CD4-positive, CD25-positive, alpha-beta regulatory T cell (primary cell): ENCODE data around the gene SART1. TPM values are rescaled to one million over a fixed set of nuclear protein-coding genes. Genes with fewer than 3 reads are reported as not detected.
A peak's percentile ranks its signal among the peaks of the same experiment; 100 is the strongest.

ENCODE experiments used
- ATAC-seq, 2 donors: fragments of 150-1000 bp; cut with Tn5 transposase; one replicate each; pipeline ENCODE4 v1.10.0; 2021; ENCODE audit warnings: low read depth in 2 of 2, moderate number of reproducible peaks in 2 of 2, moderate library complexity in 1 of 2
- DNase-seq, 3 donors: peaks; one replicate each; pipeline versions ENCODE4 v3.0.0 to v3.0.0-alpha.2; 2012 to 2022; ENCODE audit warnings: mixed read lengths in 1 of 3
- H3K27ac ChIP-seq: one replicate; pipeline ENCODE4 v1.7.0; 2013; ENCODE audit warnings: mild to moderate bottlenecking, low read length; ENCODE audit not compliant: insufficient read depth, poor library complexity, severe bottlenecking
- H3K27me3 ChIP-seq: one replicate; pipeline ENCODE4 v1.7.0; 2013; ENCODE audit warnings: low read length; ENCODE audit not compliant: control insufficient read depth, insufficient read depth
- H3K36me3 ChIP-seq: one replicate; pipeline ENCODE4 v1.7.0; 2013; ENCODE audit warnings: mild to moderate bottlenecking, low read length, moderate library complexity; ENCODE audit not compliant: control insufficient read depth, insufficient read depth
- H3K4me1 ChIP-seq: 2 replicates; pipeline ENCODE4 v1.7.0; 2013; ENCODE audit warnings: mild to moderate bottlenecking, low read length; ENCODE audit not compliant: insufficient read depth, control insufficient read depth, poor library complexity, severe bottlenecking
- H3K4me3 ChIP-seq: one replicate; pipeline ENCODE4 v1.7.0; 2013; ENCODE audit warnings: low read depth, mild to moderate bottlenecking, low read length, moderate library complexity
- H3K9me3 ChIP-seq, 2 experiments: 1 replicate in 1 of 2; 2 replicates in 1 of 2; pipeline ENCODE4 v1.7.0; 2013; ENCODE audit warnings: low read length in 2 of 2, mild to moderate bottlenecking in 1 of 2, moderate library complexity in 1 of 2; ENCODE audit not compliant: control insufficient read depth in 2 of 2
- H3K27ac Mint-ChIP-seq, 3 donors: one replicate each; pipeline ENCODE4 v1.8.0; 2020 to 2022; ENCODE audit warnings: mild to moderate bottlenecking in 3 of 3, mixed read lengths in 3 of 3, moderate library complexity in 2 of 3
- H3K27me3 Mint-ChIP-seq: one replicate; pipeline ENCODE4 v1.8.0; 2022; ENCODE audit warnings: mild to moderate bottlenecking, mixed read lengths
- H3K36me3 Mint-ChIP-seq: one replicate; pipeline ENCODE4 v1.8.0; 2020; ENCODE audit warnings: mixed read lengths
- H3K4me1 Mint-ChIP-seq, 4 donors: one replicate each; pipeline ENCODE4 v1.8.0; 2020 to 2022; ENCODE audit warnings: mixed read lengths in 4 of 4, mild to moderate bottlenecking in 1 of 4
- H3K4me3 Mint-ChIP-seq, 4 donors: one replicate each; pipeline ENCODE4 v1.8.0; 2020 to 2022; ENCODE audit warnings: mild to moderate bottlenecking in 4 of 4, mixed read lengths in 4 of 4, moderate library complexity in 3 of 4
- H3K9me3 Mint-ChIP-seq, 7 donors: one replicate each; pipeline ENCODE4 v1.8.0; 2020 to 2022; ENCODE audit warnings: mixed read lengths in 7 of 7, mild to moderate bottlenecking in 3 of 7, moderate library complexity in 2 of 7
- polyA plus RNA-seq, 4 donors: library from polyadenylated mRNA; unstranded; fragments of 300-500 nt; fragmentation: Illumina TruSeq; gene quantifications; one replicate each; pipeline ENCODE4 v1.2.3, GENCODE V29; 2021
- total RNA-seq: library from RNA; stranded (reverse); gene quantifications from one replicate; pipeline ENCODE4 v1.2.3, GENCODE V29; 2022

SART1 gene
- total and polyA plus RNA-seq, 5 donors from 2014 or later, result 15.8 to 94.0 (median 21.6) TPM

DNA sequence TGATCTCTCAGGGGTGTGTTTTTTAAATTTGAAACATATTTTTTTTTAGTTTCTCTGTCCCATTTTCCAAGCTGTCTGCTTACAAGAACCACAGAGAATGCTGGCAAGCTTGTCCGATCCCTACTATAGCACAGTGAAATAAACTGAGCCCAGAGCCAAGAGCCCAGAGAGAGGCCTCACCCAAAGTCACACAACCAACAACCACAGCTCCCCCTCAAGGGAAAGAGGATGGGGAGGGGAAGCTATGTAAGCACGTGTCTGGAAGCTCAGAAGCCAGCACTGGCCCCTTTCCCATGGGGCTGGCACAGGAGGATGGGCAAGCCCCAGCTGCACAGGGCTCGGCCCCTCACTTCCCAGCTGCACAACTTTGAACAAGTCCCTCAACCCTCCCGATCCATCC is 3.2 kb upstream of the SART1 start:
- Histone ChIP-seq H3K27ac (no peak overlapping the region), H3K36me3 (no peaks in the 10 kb centered on the region), H3K27me3 (no peaks in the 10 kb centered on the region), H3K4me3 (no peak overlapping the region), H3K4me1 (peaks cover 33% of the 10 kb centered on the region), H3K9me3 (no peaks in the 10 kb centered on the region)
- H3K27me3 Mint-ChIP-seq, result peaks cover 4% of the 10 kb centered on the region
- peak overlapping the region; percentile 3 to 72 (median 50) for H3K4me3 Mint-ChIP-seq
- DNase-seq (no peak), ATAC-seq (no peak)
- H3K27ac Mint-ChIP-seq, result peak overlapping the region in 2 of 3 donors; percentile 44 to 76
- peaks cover 6 to 50% (median 25%) of the 10 kb centered on the region in 4 donors for H3K4me1 Mint-ChIP-seq
- H3K9me3 Mint-ChIP-seq, result no peaks in the 10 kb centered on the region
- peaks cover 12% of the 10 kb centered on the region for H3K36me3 Mint-ChIP-seq

DNA sequence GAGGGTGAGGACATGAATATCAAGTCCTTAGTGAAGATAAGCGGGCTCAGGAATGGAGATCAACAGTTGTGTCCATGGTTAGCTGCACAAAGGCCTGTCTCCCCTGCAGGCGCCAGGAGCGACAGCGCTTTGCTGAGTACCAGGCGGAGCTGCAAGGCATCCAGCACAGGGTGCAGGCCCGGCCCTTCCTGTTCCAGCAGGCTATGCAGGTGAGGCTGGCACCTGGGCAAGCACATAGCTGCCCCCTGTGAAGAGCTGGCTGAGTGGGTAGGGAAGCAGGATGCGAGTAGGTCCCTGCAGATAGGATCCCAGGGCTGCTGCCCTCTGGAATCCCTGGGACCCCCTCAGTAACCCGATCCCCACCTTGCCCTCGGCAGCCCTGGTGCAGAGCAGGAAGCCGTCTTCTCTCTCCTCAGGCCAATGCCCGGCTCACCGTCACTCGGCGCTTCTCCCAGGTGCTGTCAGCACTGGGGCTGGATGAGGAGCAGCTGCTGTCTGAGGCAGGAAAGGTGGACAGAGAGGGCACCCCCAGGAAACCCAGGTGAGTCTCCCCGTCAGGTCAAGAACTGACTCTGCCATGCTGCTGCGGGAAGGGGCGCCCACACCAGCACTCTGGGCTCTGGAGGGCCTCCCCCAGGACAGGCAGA is 2.6 kb upstream of the SART1 start:
- no peaks in the 10 kb centered on the region for H3K27me3 ChIP-seq
- Mint-ChIP-seq H3K27me3 (peaks cover 4% of the 10 kb centered on the region), H3K9me3 (no peaks in the 10 kb centered on the region), H3K27ac (peak overlapping the region in 1 of 3 donors; percentile 76), H3K4me1 (peaks cover 6 to 56% (median 28%) of the 10 kb centered on the region in 4 donors), H3K4me3 (peak overlapping the region in 2 of 4 donors; percentile 38 to 67), H3K36me3 (peaks cover 12% of the 10 kb centered on the region)
- H3K4me3 ChIP-seq, result no peak overlapping the region
- H3K4me1 ChIP-seq, result peaks cover 39% of the 10 kb centered on the region
- H3K36me3 ChIP-seq, result peaks cover 3% of the 10 kb centered on the region
- ATAC-seq (no peak), DNase-seq (no peak)
- H3K27ac ChIP-seq, result no peak overlapping the region
- H3K9me3 ChIP-seq, result no peaks in the 10 kb centered on the region

DNA sequence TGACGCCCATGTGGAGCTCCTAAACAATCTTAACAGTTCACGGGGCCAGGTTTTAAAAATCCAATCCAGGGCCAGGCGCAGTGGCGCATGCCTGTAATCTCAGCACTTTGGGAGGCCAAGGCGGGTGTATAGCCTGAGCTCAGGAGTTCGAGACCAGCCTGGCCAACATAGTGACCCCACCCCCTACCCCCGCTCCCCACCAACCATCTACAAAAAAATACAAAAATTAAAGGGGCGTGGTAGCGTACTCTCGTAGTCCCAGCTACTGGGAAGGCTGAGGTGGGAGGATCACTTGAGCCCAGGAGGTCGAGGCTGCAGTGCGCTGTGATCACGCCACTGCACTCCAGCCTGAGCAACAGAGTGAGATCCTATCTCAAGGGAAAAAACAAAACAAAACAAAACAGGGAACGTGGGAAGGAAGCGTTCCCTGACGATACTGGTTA is 689 bp upstream of the SART1 start:
- Histone ChIP-seq H3K4me3 (peak overlapping the region; percentile 92), H3K27me3 (no peaks in the 10 kb centered on the region), H3K36me3 (peaks cover 23% of the 10 kb centered on the region), H3K27ac (peak overlapping the region; percentile 95), H3K4me1 (peaks cover 45% of the 10 kb centered on the region), H3K9me3 (no peaks in the 10 kb centered on the region)
- H3K4me3 Mint-ChIP-seq, result peak overlapping the region; percentile 95 to 99 (median 99)
- no peak for DNase-seq
- H3K27ac Mint-ChIP-seq, result peak overlapping the region; percentile 98 to 99 (median 98)
- no peaks in the 10 kb centered on the region for H3K9me3 Mint-ChIP-seq
- H3K36me3 Mint-ChIP-seq, result peaks cover 25% of the 10 kb centered on the region
- peaks cover 4% of the 10 kb centered on the region for H3K27me3 Mint-ChIP-seq
- peaks cover 6 to 58% (median 31%) of the 10 kb centered on the region in 4 donors for H3K4me1 Mint-ChIP-seq
- ATAC-seq, result no peak

DNA sequence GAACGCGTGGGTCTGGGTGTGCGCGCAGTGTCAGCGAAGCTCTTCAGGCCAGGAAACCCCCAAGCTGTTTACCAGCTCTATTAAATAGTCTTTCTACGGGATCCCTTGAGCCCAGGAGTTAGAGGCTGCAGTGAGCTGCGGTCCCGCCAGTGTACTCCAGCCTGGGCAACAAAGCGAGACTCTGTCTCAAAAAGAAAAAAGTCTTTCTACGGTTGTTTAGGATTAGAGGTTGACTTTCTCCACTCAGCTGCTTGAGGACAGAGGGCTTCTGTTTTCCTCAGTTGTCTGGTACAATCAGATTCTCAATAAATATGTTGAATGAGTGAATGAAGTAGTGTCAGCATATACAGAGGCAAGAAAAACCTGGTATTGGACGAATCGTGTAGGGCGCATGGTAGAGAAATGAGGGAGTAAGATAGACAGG is 619 bp downstream of the SART1 start:
- Histone ChIP-seq H3K4me3 (peak overlapping the region; percentile 82), H3K27ac (peak overlapping the region; percentile 95), H3K4me1 (peaks cover 37% of the 10 kb centered on the region), H3K36me3 (peaks cover 36% of the 10 kb centered on the region), H3K27me3 (no peaks in the 10 kb centered on the region), H3K9me3 (no peaks in the 10 kb centered on the region)
- Mint-ChIP-seq H3K36me3 (peaks cover 27% of the 10 kb centered on the region), H3K4me3 (peak overlapping the region; percentile 95 to 99 (median 99)), H3K27me3 (no peaks in the 10 kb centered on the region), H3K9me3 (no peaks in the 10 kb centered on the region), H3K27ac (peak overlapping the region; percentile 26 to 98 (median 95)), H3K4me1 (peaks cover 0 to 51% (median 24%) of the 10 kb centered on the region in 4 donors)
- DNase-seq, result no peak
- no peak for ATAC-seq

DNA sequence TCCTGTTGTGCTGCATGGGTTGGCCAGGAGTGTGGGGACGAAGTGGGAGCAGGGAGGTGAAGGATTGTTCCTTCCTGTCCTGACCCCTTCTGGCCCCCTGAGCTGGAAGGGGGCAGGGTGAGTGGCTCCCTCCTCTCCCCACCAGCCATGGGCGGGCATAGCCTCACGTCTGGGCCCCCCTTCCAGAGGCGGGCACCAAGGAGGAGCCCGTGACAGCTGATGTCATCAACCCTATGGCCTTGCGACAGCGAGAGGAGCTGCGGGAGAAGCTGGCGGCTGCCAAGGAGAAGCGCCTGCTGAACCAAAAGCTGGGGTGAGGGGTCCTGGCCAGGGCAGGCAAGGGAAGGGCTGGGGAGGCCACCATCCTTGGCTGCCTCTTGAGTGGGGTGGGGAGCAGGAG is 3.4 kb downstream of the SART1 start:
- Mint-ChIP-seq H3K9me3 (no peaks in the 10 kb centered on the region), H3K4me3 (no peak overlapping the region)

DNA sequence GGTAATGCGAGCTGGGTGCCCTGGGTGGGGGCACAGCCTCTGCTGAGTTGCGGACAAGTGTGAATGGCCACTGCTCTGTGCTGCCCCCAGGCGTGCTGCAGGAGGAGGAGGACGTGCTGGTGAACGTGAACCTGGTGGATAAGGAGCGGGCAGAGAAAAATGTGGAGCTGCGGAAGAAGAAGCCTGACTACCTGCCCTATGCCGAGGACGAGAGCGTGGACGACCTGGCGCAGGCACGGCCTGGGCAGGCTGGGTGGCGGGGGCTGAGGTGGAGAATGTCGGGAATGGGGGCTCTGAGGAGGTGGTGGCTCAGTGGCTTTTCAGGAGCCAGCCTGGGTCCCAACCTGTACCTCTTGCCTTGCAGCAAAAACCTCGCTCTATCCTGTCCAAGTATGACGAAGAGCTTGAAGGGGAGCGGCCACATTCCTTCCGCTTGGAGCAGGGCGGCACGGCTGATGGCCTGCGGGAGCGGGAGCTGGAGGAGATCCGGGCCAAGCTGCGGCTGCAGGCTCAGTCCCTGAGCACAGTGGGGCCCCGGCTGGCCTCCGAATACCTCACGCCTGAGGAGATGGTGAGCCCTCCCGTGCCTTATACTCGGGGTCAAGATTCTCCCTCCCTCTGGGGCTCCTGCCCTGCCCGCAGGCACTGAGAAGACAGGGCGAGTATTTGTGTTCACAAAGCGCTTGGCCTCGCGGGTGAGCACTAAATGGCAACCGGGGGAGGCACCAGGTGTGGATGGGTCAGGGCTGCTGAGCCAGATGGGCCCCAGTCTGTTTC is 4.6 kb downstream of the SART1 start:
- ATAC-seq (no peak), DNase-seq (no peak)
- Histone ChIP-seq H3K9me3 (no peaks in the 10 kb centered on the region), H3K4me3 (no peak overlapping the region), H3K27ac (no peak overlapping the region), H3K27me3 (no peaks in the 10 kb centered on the region), H3K4me1 (peaks cover 25% of the 10 kb centered on the region), H3K36me3 (peaks cover 69% of the 10 kb centered on the region)
- H3K27ac Mint-ChIP-seq, result no peak overlapping the region
- H3K27me3 Mint-ChIP-seq, result no peaks in the 10 kb centered on the region
- H3K4me3 Mint-ChIP-seq, result peak overlapping the region in 1 of 4 donors; percentile 52
- H3K4me1 Mint-ChIP-seq, result peaks cover 0 to 49% (median 28%) of the 10 kb centered on the region in 4 donors
- peaks cover 39% of the 10 kb centered on the region for H3K36me3 Mint-ChIP-seq
- H3K9me3 Mint-ChIP-seq, result no peaks in the 10 kb centered on the region

More for the DNA sequence above, 3.4 kb downstream of the SART1 start:
- Mint-ChIP-seq H3K27me3 (no peaks in the 10 kb centered on the region), H3K4me1 (peaks cover 0 to 50% (median 25%) of the 10 kb centered on the region in 4 donors), H3K27ac (no peak overlapping the region), H3K36me3 (peaks cover 39% of the 10 kb centered on the region)
- no peaks in the 10 kb centered on the region for H3K27me3 ChIP-seq
- H3K4me1 ChIP-seq, result peaks cover 29% of the 10 kb centered on the region
- ATAC-seq, result no peak
- no peaks in the 10 kb centered on the region for H3K9me3 ChIP-seq
- DNase-seq, result no peak
- no peak overlapping the region for H3K27ac ChIP-seq
- H3K36me3 ChIP-seq, result peaks cover 62% of the 10 kb centered on the region
- no peak overlapping the region for H3K4me3 ChIP-seq

DNA sequence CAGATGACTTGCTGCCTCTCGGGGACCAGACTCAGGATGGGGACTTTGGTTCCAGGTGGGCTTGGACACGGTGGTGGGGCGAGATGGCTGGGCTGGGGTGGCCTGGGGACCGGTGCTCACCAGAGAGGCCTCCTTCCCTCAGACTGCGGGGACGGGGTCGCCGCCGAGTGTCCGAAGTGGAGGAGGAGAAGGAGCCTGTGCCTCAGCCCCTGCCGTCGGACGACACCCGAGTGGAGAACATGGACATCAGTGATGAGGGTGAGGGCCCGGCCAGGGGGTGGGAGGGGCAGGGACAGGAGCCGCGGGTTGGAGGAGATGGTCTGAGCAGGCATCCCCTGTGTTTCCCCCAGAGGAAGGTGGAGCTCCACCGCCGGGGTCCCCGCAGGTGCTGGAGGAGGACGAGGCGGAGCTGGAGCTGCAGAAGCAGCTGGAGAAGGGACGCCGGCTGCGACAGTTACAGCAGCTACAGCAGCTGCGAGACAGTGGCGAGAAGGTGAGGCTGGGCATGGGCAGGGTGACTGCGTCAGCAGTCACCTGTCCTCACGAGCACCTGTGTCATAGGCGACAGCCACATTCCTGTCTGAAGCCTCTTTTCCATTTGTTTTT is 5.9 kb downstream of the SART1 start:
- H3K9me3 ChIP-seq, result no peaks in the 10 kb centered on the region
- H3K4me3 Mint-ChIP-seq, result no peak overlapping the region
- H3K27ac Mint-ChIP-seq, result no peak overlapping the region
- H3K27ac ChIP-seq, result no peak overlapping the region
- H3K4me1 ChIP-seq, result peaks cover 21% of the 10 kb centered on the region
- no peaks in the 10 kb centered on the region for H3K27me3 ChIP-seq
- DNase-seq (no peak), ATAC-seq (no peak)
- no peaks in the 10 kb centered on the region for H3K27me3 Mint-ChIP-seq
- H3K4me3 ChIP-seq, result no peak overlapping the region
- H3K9me3 Mint-ChIP-seq, result no peaks in the 10 kb centered on the region
- peaks cover 0 to 45% (median 22%) of the 10 kb centered on the region in 4 donors for H3K4me1 Mint-ChIP-seq
- peaks cover 42% of the 10 kb centered on the region for H3K36me3 Mint-ChIP-seq
- peaks cover 69% of the 10 kb centered on the region for H3K36me3 ChIP-seq
